Measurements from ENCODE around the gene PISD. TPM values are rescaled to one million over a fixed set of nuclear protein-coding genes. Genes with fewer than 3 reads are reported as not detected.
A peak's percentile ranks its signal among the peaks of the same experiment; 100 is the strongest.

PISD gene
- total RNA-seq, 4 donors from 2014 or later = 15.3 to 19.0 (median 18.5) TPM

DNA sequence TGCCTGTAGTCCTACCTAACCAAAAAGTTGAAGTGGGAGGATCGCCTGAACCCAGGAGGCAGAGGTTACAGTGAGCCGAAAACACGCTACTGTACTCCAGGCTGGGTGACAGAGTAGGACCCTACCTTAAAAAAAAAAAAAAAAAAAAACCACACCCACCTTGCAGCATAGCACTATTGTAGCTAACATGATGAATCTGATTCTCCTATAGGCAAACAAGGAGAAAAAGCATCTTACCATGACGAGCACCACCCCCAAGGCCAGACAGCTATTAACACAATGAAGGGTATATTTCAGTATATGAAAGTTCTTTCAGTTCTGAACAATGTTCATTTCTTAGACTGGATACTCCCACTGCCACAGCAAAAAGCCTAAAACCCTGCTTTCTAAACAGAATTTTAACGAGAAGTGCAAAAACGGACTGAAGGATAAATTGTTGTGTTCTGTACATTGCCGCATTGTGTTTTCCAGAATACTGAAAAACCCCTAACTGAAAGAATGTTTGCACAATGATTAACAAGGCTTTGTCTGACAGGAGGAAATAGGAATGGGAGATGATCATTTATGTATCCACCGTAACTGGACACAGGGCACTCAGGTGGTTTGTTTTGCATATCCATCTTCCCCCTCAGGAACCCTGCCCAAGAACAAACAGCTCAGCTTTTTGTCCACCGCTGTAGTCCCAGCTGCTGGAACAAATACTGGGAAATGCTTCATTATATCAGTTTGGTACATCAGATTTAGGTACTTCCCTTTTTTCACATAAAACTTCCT lies 8.9 kb downstream of the PISD start:
- no peaks in the 10 kb centered on the region for H3K27me3 ChIP-seq

DNA sequence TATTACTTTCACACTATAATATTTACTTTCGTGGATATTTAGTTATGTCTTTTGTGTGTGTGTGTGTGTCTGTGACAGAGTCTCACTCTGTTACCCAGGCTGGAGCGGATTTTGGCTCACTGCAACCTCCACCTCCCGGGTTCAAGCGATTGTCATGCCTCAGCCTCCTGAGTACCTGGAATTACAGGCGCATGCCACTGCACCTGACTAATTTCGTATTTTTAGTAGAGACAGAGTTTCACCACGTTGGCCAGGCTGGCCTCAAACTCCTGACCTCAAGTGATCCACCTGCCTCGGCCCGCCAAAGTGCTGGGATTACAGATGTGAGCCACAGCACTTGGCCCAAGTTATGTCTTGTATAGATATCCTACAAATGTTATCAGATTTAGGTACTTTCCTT lies 9.9 kb downstream of the PISD start:
- intact Hi-C loops (cut with DNase I; ENCODE audit: low total_unique reads) (no loop called here), in situ Hi-C loops (cut with MboI; ENCODE audit: low sequenced_read_pairs in 4 of 4) (loop anchor here in 1 of 4 donors (25.0 kb wide), 1 partner anchor 285 kb away; the partner anchor contains the start of gene YWHAH)
- DNase-seq = peak in 1 of 2 donors; percentile 68
- H3K27me3 ChIP-seq = no peaks in the 10 kb centered on the region
- no peaks in the 10 kb centered on the region for H3K9me3 ChIP-seq
- no peak overlapping the region for H3K4me3 ChIP-seq
- peaks cover 23 to 32% of the 10 kb centered on the region in 2 donors for H3K4me1 ChIP-seq
- H3K36me3 ChIP-seq = peaks cover under 1 to 15% of the 10 kb centered on the region in 2 donors
- ATAC-seq = peak; percentile 45 to 55
- peak overlapping the region; percentile 49 to 72 (median 60) for H3K27ac ChIP-seq
- TF ChIP-seq, protein P1, sequence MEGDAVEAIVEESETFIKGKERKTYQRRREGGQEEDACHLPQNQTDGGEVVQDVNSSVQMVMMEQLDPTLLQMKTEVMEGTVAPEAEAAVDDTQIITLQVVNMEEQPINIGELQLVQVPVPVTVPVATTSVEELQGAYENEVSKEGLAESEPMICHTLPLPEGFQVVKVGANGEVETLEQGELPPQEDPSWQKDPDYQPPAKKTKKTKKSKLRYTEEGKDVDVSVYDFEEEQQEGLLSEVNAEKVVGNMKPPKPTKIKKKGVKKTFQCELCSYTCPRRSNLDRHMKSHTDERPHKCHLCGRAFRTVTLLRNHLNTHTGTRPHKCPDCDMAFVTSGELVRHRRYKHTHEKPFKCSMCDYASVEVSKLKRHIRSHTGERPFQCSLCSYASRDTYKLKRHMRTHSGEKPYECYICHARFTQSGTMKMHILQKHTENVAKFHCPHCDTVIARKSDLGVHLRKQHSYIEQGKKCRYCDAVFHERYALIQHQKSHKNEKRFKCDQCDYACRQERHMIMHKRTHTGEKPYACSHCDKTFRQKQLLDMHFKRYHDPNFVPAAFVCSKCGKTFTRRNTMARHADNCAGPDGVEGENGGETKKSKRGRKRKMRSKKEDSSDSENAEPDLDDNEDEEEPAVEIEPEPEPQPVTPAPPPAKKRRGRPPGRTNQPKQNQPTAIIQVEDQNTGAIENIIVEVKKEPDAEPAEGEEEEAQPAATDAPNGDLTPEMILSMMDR (IDR thresholded peaks at IDR 0.05 in 4 of 5, conservative IDR thresholded peaks at IDR 0.05 in 1 of 5) = no peak
- TF ChIP-seq POLR2A (IDR thresholded peaks at IDR 0.05) = no peak

More for the DNA sequence above, 8.9 kb downstream of the PISD start:
- peaks cover 0 to 6% of the 10 kb centered on the region in 2 donors for H3K36me3 ChIP-seq
- H3K4me1 ChIP-seq = peaks cover 23 to 32% of the 10 kb centered on the region in 2 donors
- peak overlapping the region; percentile 49 to 72 (median 60) for H3K27ac ChIP-seq
- ATAC-seq (no peak), DNase-seq (no peak)
- in situ Hi-C loops (cut with MboI; ENCODE audit: low sequenced_read_pairs in 4 of 4) = loop anchor here in 1 of 4 donors (25.0 kb wide), 1 partner anchor 284 kb away; the partner anchor contains the start of gene YWHAH
- TF ChIP-seq, protein P1 (IDR thresholded peaks at IDR 0.05 in 4 of 5, conservative IDR thresholded peaks at IDR 0.05 in 1 of 5) = no peak
- no peak for TF ChIP-seq POLR2A (IDR thresholded peaks at IDR 0.05)
- no peak overlapping the region for H3K4me3 ChIP-seq
- intact Hi-C loops (cut with DNase I; ENCODE audit: low total_unique reads) = no loop called here
- H3K9me3 ChIP-seq = no peaks in the 10 kb centered on the region

DNA sequence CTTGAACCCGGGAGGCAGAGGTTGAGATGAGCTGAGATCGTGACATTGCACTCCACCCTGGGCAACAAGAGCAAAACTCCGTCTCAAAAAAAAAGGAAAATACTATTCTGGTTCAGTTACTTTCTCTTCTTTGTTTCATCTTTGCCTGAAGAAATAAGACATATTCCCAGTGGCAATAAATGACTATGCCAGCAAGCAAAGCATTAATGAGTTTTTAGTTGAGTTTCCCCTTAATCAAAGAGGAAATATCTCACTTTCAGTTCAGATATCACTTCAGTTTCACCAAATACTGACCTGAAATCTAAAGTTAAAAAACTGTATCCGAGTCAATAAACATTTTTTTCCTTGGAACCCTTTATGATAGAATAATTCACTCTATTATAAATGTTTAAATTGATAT lies 10.4 kb downstream of the PISD start:
- peaks cover 3 to 19% of the 10 kb centered on the region in 2 donors for H3K36me3 ChIP-seq
- H3K27ac ChIP-seq = peak overlapping the region; percentile 49 to 72 (median 60)
- no peaks in the 10 kb centered on the region for H3K9me3 ChIP-seq
- ATAC-seq = no peak
- TF ChIP-seq POLR2A (IDR thresholded peaks at IDR 0.05) = no peak
- TF ChIP-seq, protein P1 (IDR thresholded peaks at IDR 0.05 in 4 of 5, conservative IDR thresholded peaks at IDR 0.05 in 1 of 5) = no peak
- no peak for DNase-seq
- intact Hi-C loops (cut with DNase I; ENCODE audit: low total_unique reads) = no loop called here
- no peak overlapping the region for H3K4me3 ChIP-seq
- peaks cover 23 to 32% of the 10 kb centered on the region in 2 donors for H3K4me1 ChIP-seq
- in situ Hi-C loops (cut with MboI; ENCODE audit: low sequenced_read_pairs in 4 of 4) = loop anchor here in 1 of 4 donors (25.0 kb wide), 1 partner anchor 286 kb away; the partner anchor contains the start of gene YWHAH
- no peaks in the 10 kb centered on the region for H3K27me3 ChIP-seq

DNA sequence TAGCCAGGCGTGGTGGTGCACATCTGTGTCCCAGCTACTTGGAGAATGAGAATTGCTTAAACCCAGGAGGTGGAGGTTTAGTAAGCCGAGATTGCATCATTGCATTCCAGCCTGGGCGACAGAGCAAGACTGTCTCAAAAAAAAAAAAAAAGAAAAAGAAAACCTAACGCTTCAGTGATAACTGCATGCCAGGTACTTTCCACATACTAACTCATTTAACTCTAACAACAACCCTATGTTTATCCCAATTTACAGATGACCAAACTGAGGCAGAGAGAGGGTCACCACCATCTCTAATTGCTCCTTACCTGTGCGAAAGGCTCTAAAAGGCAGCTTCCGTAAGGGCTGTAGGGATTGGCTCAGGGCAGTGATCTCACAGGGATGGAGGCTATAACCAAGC lies 11.6 kb downstream of the PISD start:
- in situ Hi-C loops (cut with MboI; ENCODE audit: low sequenced_read_pairs in 4 of 4) = loop anchor here in 1 of 4 donors (25.0 kb wide), 1 partner anchor 287 kb away; the partner anchor contains the start of gene YWHAH
- intact Hi-C loops (cut with DNase I; ENCODE audit: low total_unique reads) = no loop called here
- no peaks in the 10 kb centered on the region for H3K27me3 ChIP-seq

More for the DNA sequence above, 11.6 kb downstream of the PISD start:
- no peak for DNase-seq
- H3K4me3 ChIP-seq = no peak overlapping the region
- TF ChIP-seq POLR2A (IDR thresholded peaks at IDR 0.05) = no peak
- TF ChIP-seq, protein P1 (IDR thresholded peaks at IDR 0.05 in 4 of 5, conservative IDR thresholded peaks at IDR 0.05 in 1 of 5) = no peak
- peak overlapping the region in 3 of 4 donors; percentile 49 to 72 (median 65) for H3K27ac ChIP-seq
- H3K36me3 ChIP-seq = peaks cover 3 to 26% of the 10 kb centered on the region in 2 donors
- ATAC-seq = peak in 1 of 2 donors; percentile 52
- no peaks in the 10 kb centered on the region for H3K9me3 ChIP-seq
- peaks cover 23 to 32% of the 10 kb centered on the region in 2 donors for H3K4me1 ChIP-seq
